ENCODE measurements around the gene DPF3.

DPF3 gene

GRCh38 chr14:72715850-72716228, 178.1 kb downstream of the DPF3 start:
- no peak for DNase-seq (ENCODE audit: low read depth, low spot score)

DNA sequence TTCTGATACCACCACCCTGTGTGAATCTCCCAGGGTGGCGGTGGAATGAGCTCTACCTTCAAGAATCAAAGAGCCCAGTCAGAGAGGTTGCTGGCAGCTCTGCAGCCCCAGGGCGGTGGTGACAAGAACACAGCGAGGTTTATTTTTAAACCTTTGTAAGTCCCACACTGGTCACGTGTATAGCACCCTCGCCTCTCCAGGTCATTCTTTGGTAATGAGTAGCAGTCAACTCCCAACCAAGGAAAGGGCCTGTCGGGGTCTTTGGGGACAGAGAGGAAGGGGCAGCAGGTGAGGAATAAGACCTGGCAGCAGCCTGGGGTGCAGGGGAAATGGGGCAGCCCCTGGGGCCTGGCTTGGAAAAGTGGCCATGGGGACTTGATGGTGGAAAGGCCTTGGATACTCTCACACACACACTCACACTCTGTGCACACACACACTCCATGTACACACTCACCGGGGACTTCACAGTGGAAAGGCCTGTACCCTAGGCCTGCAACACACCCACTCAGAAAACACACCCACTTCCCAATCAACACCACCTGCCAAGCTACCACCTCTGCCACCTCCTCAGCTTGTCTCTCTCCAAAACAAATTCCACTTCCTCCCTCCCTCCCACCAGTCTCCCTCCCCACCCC, 178.6 kb downstream of the DPF3 start:
- DNase-seq (ENCODE audit: low read depth, low spot score): no peak

GRCh38 chr14:72714871-72715214, 179.1 kb downstream of the DPF3 start:
- no peak for DNase-seq (ENCODE audit: low read depth, low spot score)

DNA sequence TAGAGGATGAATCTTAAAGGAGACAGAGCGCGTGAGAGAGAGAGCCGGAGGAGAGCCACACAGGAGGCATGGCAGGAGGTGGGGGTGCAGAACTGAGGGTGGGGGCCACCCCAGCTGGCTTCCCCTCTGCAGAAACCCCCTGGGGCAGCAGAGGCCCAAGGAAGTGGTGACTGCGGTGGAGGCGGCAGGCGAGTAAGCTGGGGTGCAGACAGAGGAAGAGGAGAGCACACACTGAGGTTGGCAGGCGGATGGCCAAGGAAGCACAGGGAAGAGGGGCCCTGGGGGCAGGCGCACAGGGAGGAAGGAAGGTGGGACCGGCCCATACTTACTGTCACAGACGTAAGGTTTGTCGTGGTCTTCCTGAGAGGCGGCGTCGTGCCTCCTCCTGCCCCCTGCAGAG, 179.8 kb downstream of the DPF3 start:
- no peak for DNase-seq (ENCODE audit: low read depth, low spot score)

GRCh38 chr14:72711936-72712335, 182.0 kb downstream of the DPF3 start:
- DNase-seq (ENCODE audit: low read depth, low spot score): no peak

DNA sequence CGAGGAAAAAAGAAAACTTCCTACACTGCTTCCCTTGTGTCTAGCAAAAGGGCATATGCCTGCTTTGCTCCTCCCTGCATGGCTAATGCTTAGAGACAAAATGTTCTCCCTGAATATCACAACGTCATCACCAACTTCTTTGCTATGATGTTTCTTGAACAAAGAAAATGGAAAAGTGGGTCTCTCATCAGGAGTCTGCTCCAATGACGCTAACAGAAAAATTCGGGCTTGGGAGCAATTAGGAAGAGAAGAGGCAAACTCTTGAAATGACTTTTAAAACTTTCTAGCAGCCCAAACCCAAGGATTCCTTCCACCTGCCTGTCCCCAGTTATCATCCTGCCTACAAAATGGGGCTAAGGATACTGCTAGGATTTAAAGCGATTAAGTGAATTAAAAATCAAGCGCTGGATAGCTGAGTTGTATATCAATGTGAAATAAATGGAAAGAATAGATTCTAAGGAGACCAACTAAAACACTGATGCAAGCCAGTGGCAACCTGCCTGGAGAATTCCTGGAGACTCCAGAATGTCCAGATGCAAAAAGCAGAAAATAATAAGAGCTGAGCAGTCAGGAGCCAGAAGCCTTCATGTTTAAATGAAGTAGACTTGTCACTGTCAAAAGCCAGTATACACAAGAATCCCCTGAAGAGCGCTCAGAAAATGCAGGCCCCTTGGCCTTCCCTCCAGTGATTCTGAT, 183.8 kb downstream of the DPF3 start:
- DNase-seq (ENCODE audit: low read depth, low spot score): no peak

GRCh38 chr14:72708708-72709475, 185.0 kb downstream of the DPF3 start:
- no peak for DNase-seq (ENCODE audit: low read depth, low spot score)

GRCh38 chr14:72708222-72708621, 185.7 kb downstream of the DPF3 start:
- no peak for DNase-seq (ENCODE audit: low read depth, low spot score)

GRCh38 chr14:72706485-72706884, 187.4 kb downstream of the DPF3 start:
- no peak for DNase-seq (ENCODE audit: low read depth, low spot score)

- no peak for DNase-seq (ENCODE audit: low read depth, low spot score)
These were observed 189.4 kb downstream of the DPF3 start for GRCh38 chr14:72704502-72704901.

DNA sequence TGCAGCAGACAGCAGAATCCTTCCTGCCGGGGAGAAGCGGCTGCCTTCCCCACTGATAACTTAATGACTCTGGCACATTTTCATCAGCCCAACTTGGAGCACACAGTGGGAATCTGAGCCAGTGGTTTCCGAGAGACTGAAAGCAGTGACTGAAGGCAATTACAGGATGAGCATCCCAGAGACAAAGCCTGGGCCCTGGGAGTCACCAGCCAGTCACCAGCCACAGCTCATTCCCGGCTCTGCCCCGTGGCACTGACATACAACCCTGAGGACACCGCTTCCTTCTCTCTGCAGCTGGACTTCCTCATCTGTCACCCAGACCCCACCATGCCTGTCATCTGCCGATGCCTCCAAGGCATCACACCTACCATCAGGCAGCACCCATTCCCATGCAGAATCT, 192.3 kb downstream of the DPF3 start:
- DNase-seq (ENCODE audit: low read depth, low spot score): no peak

DNA sequence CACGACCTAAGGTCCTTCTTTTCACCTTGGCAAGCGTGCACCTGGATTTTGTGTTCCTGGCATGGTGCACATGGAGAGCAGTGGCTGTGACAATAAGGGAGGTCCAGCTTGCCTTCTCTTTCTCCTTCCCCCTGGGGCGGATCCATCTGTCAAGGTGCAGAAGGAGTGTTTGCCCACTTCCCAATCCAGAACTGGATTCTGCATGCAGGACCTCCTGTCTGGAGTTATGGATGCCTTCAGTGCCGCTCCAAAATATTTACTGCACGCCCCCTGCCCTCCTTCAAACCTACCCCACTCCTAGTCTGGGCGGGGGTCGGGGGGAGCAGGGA, 192.7 kb downstream of the DPF3 start:
- DNase-seq (ENCODE audit: low read depth, low spot score): no peak

DNA sequence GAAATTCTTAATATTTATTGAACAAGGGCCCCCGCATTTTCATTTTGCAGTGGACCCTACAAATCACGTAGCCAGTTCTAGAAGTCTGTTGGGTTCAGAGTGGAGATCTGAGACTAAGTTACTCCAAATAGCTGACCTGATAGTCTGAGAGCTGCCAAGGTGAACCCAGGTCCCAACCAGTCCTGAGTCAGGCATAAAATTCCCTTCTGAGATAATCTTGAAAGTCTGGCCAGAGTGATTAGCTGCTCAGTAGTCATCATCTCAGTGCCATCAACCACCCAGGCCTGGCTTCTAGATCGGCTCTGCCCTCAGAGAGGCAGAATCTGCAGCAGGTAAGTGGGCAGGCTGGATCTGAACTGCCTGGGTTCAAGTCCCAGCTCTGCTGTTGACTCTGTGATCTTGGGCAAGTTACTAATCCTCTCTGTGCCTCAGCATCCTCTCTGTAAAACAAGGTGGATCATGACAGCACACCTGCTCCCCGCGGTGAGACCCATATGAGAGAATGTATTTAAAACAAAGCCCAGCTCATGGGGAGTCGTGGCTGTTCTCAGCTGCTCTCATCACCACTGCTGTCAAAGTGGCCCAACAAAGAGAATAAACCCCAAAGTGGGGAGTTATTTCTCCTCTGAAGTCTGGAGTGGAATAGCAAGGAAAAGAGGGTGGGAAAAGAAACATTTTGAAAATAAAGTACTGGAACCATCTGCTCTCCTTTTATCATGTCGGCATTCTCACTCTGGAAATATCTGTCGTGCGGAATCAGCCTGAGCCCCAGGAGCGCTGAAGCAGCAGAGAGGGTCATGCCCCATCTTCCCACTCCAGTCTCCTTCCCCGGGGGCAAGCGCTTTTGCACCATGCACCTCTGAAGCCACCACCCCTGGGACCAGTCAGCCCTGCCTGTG, 193.3 kb downstream of the DPF3 start:
- DNase-seq (ENCODE audit: low read depth, low spot score): no peak

DNA sequence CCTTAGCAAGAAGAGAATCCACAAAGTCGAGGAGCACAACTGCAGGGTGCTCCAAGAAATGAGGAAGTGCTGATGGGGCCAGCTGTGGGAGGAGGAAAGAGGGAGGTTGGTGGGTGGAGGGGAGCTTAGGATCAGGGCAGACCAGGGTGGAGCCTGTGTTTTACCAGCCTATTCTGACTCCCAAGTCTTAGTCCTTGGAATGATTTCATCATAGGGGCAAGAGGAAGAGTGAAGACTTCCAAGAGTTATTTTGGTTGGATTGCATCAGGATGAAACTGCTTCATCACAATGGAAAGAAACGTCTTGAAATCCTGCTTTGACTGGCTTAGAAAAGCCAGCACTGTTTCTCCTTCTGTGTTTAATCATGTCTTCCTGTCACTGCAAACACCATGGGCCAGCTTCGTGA, 194.0 kb downstream of the DPF3 start:
- DNase-seq (ENCODE audit: low read depth, low spot score): no peak

DNA sequence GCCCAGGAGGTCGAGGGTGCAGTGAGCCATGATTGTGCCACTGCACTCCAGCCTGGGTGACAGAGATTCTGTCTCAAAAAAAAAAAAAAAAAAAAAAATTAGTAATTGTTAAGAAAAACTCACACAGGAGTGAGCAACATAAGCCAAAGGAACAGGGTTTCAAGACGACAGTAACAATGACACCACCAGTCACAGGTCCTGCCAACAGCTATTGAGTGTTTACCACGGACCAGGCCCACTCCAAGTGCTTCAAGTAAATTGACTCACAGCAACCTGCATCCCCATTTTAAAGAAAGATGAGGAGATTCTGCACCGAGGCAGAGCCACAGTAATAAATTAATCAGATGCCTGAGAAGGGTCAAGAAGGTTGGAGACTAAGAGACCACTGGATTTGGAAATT, 194.5 kb downstream of the DPF3 start:
- no peak for DNase-seq (ENCODE audit: low read depth, low spot score)

DNA sequence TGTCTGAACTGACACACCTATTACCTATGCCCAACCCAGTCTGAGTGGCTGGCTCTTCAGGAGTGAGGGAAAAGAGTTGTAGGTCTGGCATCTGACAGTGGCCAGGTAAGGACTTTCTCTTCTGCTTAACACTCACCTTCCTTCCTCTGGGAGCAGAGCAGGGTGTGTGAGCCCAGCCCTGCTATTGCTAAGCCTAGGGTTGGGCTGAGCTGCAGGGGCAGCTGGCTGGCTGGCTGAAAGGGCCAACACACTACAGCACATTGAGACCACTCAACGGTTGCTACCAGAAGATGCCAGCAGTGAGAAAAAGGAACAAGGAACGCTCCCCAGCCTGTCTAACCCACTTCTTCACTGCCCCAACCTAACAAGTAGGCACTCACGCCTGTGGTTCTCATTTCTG, 201.2 kb downstream of the DPF3 start:
- DNase-seq (ENCODE audit: low read depth, low spot score): no peak

DNA sequence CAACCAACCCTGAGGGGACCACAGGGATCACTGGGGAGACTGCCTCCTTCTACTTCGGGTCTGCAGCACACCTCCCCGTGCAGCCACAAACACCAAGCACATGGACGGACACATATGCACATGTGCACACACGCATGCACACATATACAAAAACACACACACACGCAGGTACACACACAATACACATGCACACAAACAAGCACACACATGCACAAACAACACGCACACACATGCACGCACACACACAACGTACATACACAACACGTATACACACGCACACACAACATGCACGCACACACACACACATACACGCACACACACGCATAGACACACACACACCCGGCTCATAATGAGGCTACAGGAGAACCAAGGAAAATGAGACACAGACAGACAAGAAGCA, 203.6 kb downstream of the DPF3 start:
- no peak for DNase-seq (ENCODE audit: low read depth, low spot score)

- DNase-seq (ENCODE audit: low read depth, low spot score): no peak
These were observed 204.8 kb downstream of the DPF3 start for GRCh38 chr14:72688990-72689671.

DNA sequence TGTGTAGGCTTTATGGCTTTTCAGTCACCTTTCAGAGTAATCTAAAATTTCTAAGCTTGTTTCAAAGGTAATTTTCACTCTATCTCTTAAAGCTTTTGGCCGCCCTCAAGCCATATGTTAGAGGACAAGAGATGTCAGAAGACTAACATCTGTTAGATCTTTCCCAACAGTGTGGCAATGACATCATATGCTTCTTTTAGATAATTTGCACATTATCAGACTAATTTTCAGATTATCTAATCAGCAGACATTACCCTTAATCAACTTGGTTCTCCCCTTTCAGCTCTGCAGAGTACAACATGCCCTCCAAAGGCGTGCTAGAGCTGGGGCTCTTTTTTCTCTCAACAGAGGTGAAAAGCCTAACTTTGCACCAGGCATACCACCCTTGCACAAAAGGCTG, 207.1 kb downstream of the DPF3 start:
- DNase-seq (ENCODE audit: low read depth, low spot score): no peak

DNA sequence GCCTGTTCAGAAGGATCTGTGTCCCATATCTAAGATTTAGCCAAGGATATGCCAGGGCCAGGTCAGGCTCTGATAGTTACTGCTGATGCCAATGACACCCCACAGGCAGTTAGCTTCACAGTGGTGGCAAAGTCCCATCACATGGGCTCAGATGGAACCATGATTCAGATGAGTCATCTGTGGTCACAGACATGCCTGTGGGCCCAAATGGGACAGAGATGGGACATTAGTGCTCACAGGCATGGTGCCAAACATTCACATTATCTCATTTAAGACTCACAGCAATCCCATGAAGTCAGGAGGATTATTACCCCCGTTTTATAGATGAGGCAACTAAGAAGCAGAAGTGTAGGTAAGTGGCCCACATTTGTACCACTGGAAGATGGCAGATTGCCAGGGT, 207.8 kb downstream of the DPF3 start:
- no peak for DNase-seq (ENCODE audit: low read depth, low spot score)

DNA sequence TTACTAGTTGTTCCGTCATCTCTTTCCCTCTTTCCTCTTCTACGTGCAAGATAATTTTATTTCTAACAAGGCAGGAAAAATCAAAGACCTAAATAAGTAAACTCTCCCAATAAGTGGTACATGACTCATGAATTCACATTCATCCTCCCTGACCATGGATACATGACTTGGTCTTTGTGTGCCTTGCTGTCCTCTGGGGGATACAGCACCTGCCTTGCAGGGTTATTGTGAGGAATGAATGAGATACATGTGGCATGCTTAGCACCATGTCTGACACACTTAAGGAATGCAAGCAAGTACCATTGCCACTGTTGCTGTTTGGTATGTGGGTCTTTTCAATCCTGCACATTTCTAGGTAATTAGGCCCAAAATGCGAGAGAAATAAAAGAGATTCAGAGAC, 208.4 kb downstream of the DPF3 start:
- DNase-seq (ENCODE audit: low read depth, low spot score): no peak

- DNase-seq (ENCODE audit: low read depth, low spot score): no peak
These were observed 210.1 kb downstream of the DPF3 start for GRCh38 chr14:72683787-72684186.
